Ishikawa (cell line): ENCODE measurements around the gene DACT3.

Source experiments
- CEBPB ChIP-seq: IDR thresholded peaks from 2 replicates; pipeline ENCODE4 v1.6.1; 2012
- CREB1 ChIP-seq: IDR thresholded peaks from 2 replicates; pipeline ENCODE4 v1.6.1; 2012; ENCODE audit warnings: low read depth
- EGR1 ChIP-seq: IDR thresholded peaks from 2 replicates; pipeline ENCODE4 v1.6.1; 2012
- EP300 ChIP-seq: IDR thresholded peaks from 2 replicates; pipeline ENCODE4 v1.6.1; 2012; ENCODE audit warnings: borderline replicate concordance
- FOXM1 ChIP-seq: IDR thresholded peaks from 2 replicates; pipeline ENCODE4 v1.6.1; 2012; ENCODE audit warnings: low read depth, borderline replicate concordance
- MAX ChIP-seq: IDR thresholded peaks from 2 replicates; pipeline ENCODE4 v1.6.1; 2012
- NFIC ChIP-seq: IDR thresholded peaks from 2 replicates; pipeline ENCODE4 v1.6.1; 2012
- RAD21 ChIP-seq: IDR thresholded peaks from 2 replicates; pipeline ENCODE4 v1.6.1; 2012; ENCODE audit warnings: low read depth
- REST ChIP-seq: IDR thresholded peaks from 2 replicates; pipeline ENCODE4 v1.6.1; 2012; ENCODE audit warnings: low read depth, mild to moderate bottlenecking
- TAF1 ChIP-seq: IDR thresholded peaks from 2 replicates; pipeline ENCODE4 v1.6.1; 2012; ENCODE audit warnings: low read depth, mild to moderate bottlenecking
- TCF12 ChIP-seq: IDR thresholded peaks from 2 replicates; pipeline ENCODE4 v1.6.1; 2012; ENCODE audit warnings: low read depth
- TEAD4 ChIP-seq: IDR thresholded peaks from 2 replicates; pipeline ENCODE4 v1.6.1; 2012
- USF1 ChIP-seq: IDR thresholded peaks from 2 replicates; pipeline ENCODE4 v1.6.1; 2012
- YY1 ChIP-seq: IDR thresholded peaks from 2 replicates; pipeline ENCODE4 v1.6.1; 2012; ENCODE audit warnings: low read depth
- ZBTB7A ChIP-seq: IDR thresholded peaks from 2 replicates; pipeline ENCODE4 v1.6.1; 2012; ENCODE audit warnings: low read depth

Gene DACT3

GRCh38 chr19:46608581-46609345, 52.2 kb downstream of the DACT3 start:
- TF ChIP-seq EGR1 = no peak
- TF ChIP-seq TAF1 = no peak
- no peak for TF ChIP-seq MAX
- no peak for TF ChIP-seq RAD21
- TF ChIP-seq TEAD4 = no peak
- TF ChIP-seq CREB1 = no peak
- no peak for TF ChIP-seq EP300
- TF ChIP-seq YY1 = no peak

- no peak for TF ChIP-seq REST
- TF ChIP-seq EP300 = no peak
- no peak for TF ChIP-seq EGR1
- TF ChIP-seq CREB1 = no peak
- TF ChIP-seq YY1 = no peak
- no peak for TF ChIP-seq FOXM1
- no peak for TF ChIP-seq MAX
- TF ChIP-seq ZBTB7A = no peak
- no peak for TF ChIP-seq TAF1
- TF ChIP-seq TCF12 = no peak
- no peak for TF ChIP-seq RAD21
- TF ChIP-seq CEBPB = no peak
- no peak for TF ChIP-seq TEAD4
- TF ChIP-seq NFIC = no peak
- no peak for TF ChIP-seq USF1
Measured at GRCh38 chr19:46608178-46608577, 52.8 kb downstream of the DACT3 start.

GRCh38 chr19:46607448-46607841, 53.5 kb downstream of the DACT3 start:
- TF ChIP-seq REST (no peak), EP300 (no peak), TEAD4 (no peak), ZBTB7A (no peak), TAF1 (no peak), YY1 (no peak), RAD21 (no peak), USF1 (no peak), MAX (no peak), EGR1 (no peak), FOXM1 (no peak), TCF12 (no peak), CEBPB (no peak), CREB1 (no peak), NFIC (no peak)

GRCh38 chr19:46606681-46607447, 54.1 kb downstream of the DACT3 start:
- no peak for TF ChIP-seq USF1
- TF ChIP-seq CEBPB = no peak
- TF ChIP-seq TAF1 = no peak
- TF ChIP-seq MAX = no peak
- TF ChIP-seq RAD21 = no peak

GRCh38 chr19:46606019-46606418, 55.0 kb downstream of the DACT3 start:
- TF ChIP-seq CREB1 (no peak), YY1 (no peak), TAF1 (no peak), EGR1 (no peak), CEBPB (no peak), EP300 (no peak), REST (no peak), FOXM1 (no peak), USF1 (no peak)
